B cell (primary cell): ENCODE results near the gene EXOSC10.

ENCODE experiments used
- EZH2 ChIP-seq: IDR thresholded peaks from 2 replicates; pipeline ENCODE4 v1.6.1; 2012; ENCODE audit warnings: borderline replicate concordance, low read depth, mild to moderate bottlenecking, moderate library complexity, low read length; ENCODE audit not compliant: insufficient read depth, poor library complexity, severe bottlenecking
- TF ChIP-seq, protein P1 (sequence below): fragments of 200-600 bp; IDR thresholded peaks from one replicate; pipeline ENCODE4 v1.8.0; 2022; ENCODE audit warnings: antibody characterized with exemption, mild to moderate bottlenecking

DNA sequence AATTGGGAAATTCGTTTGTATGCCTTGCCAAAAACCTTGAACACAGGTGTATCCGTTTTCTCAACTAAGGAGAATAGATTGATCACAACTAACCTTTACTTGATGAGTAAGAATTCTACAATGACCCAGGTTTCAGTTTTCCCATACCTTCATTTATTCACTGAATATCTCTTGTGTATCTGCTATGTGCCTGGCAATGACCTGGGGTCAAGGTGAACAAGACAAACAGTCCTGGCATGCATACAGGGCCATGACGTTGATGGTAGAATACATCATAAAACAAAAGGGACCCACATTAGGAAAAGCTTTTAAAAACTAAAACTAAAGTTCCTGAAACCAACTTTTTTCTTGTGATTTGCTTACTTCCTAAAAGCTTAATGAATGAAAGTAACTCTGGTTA is 32.1 kb upstream of the EXOSC10 start:
- TF ChIP-seq, protein P1, sequence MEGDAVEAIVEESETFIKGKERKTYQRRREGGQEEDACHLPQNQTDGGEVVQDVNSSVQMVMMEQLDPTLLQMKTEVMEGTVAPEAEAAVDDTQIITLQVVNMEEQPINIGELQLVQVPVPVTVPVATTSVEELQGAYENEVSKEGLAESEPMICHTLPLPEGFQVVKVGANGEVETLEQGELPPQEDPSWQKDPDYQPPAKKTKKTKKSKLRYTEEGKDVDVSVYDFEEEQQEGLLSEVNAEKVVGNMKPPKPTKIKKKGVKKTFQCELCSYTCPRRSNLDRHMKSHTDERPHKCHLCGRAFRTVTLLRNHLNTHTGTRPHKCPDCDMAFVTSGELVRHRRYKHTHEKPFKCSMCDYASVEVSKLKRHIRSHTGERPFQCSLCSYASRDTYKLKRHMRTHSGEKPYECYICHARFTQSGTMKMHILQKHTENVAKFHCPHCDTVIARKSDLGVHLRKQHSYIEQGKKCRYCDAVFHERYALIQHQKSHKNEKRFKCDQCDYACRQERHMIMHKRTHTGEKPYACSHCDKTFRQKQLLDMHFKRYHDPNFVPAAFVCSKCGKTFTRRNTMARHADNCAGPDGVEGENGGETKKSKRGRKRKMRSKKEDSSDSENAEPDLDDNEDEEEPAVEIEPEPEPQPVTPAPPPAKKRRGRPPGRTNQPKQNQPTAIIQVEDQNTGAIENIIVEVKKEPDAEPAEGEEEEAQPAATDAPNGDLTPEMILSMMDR, result no peak
- no peak for TF ChIP-seq EZH2
